ENCODE results near the gene ANKRD28.

The ANKRD28 gene

GRCh38 chr3:15654127-15654526 is 143.7 kb downstream of the ANKRD28 start:
- Histone ChIP-seq H3K4me1 (ENCODE audit: low read depth, poor library complexity, severe bottlenecking) (peaks cover 10% of the 10 kb centered on the region), H2AFZ (ENCODE audit: low read depth) (no peak overlapping the region), H3K27ac (no peak overlapping the region), H3K27me3 (ENCODE audit: insufficient read depth, low read depth) (no peaks in the 10 kb centered on the region), H4K20me1 (ENCODE audit: insufficient read depth) (no peaks in the 10 kb centered on the region), H3K4me3 (IDR thresholded peaks at IDR 0.05; ENCODE audit: insufficient read depth, low read depth, low read length) (no peak overlapping the region), H3K4me2 (no peak overlapping the region), H3K36me3 (ENCODE audit: insufficient read depth) (no peaks in the 10 kb centered on the region), H3K9ac (no peak overlapping the region), H3K79me2 (ENCODE audit: insufficient read depth, low read depth) (no peaks in the 10 kb centered on the region)
- TF ChIP-seq CTCF (conservative IDR thresholded peaks at IDR 0.05; ENCODE audit: low read depth, low read length): no peak

- no peak overlapping the region for H2AFZ ChIP-seq (ENCODE audit: low read depth)
- no peaks in the 10 kb centered on the region for H3K27me3 ChIP-seq (ENCODE audit: insufficient read depth, low read depth)
- no peaks in the 10 kb centered on the region for H3K36me3 ChIP-seq (ENCODE audit: insufficient read depth)
- no peak overlapping the region for H3K27ac ChIP-seq
- no peak overlapping the region for H3K4me3 ChIP-seq (IDR thresholded peaks at IDR 0.05; ENCODE audit: insufficient read depth, low read depth, low read length)
- peaks cover 19% of the 10 kb centered on the region for H3K4me1 ChIP-seq (ENCODE audit: low read depth, poor library complexity, severe bottlenecking)
- no peak for TF ChIP-seq CTCF (conservative IDR thresholded peaks at IDR 0.05; ENCODE audit: low read depth, low read length)
- no peak overlapping the region for H3K4me2 ChIP-seq
- no peak overlapping the region for H3K9ac ChIP-seq
- no peaks in the 10 kb centered on the region for H4K20me1 ChIP-seq (ENCODE audit: insufficient read depth)
- H3K79me2 ChIP-seq (ENCODE audit: insufficient read depth, low read depth): no peaks in the 10 kb centered on the region
Observed at GRCh38 chr3:15653321-15653720, 144.5 kb downstream of the ANKRD28 start.

- H3K4me3 ChIP-seq (IDR thresholded peaks at IDR 0.05; ENCODE audit: insufficient read depth, low read depth, low read length): no peak overlapping the region
- TF ChIP-seq CTCF (conservative IDR thresholded peaks at IDR 0.05; ENCODE audit: low read depth, low read length): no peak
- no peak overlapping the region for H3K4me2 ChIP-seq
- no peak overlapping the region for H3K27ac ChIP-seq
- no peaks in the 10 kb centered on the region for H3K36me3 ChIP-seq (ENCODE audit: insufficient read depth)
- no peaks in the 10 kb centered on the region for H3K79me2 ChIP-seq (ENCODE audit: insufficient read depth, low read depth)
- no peaks in the 10 kb centered on the region for H3K27me3 ChIP-seq (ENCODE audit: insufficient read depth, low read depth)
- H3K9ac ChIP-seq: no peak overlapping the region
- peaks cover 38% of the 10 kb centered on the region for H3K4me1 ChIP-seq (ENCODE audit: low read depth, poor library complexity, severe bottlenecking)
- H2AFZ ChIP-seq (ENCODE audit: low read depth): no peak overlapping the region
- H4K20me1 ChIP-seq (ENCODE audit: insufficient read depth): no peaks in the 10 kb centered on the region
Observed at GRCh38 chr3:15651396-15651795, 146.4 kb downstream of the ANKRD28 start.

GRCh38 chr3:15649858-15650257 is 147.9 kb downstream of the ANKRD28 start:
- Histone ChIP-seq H2AFZ (ENCODE audit: low read depth) (no peak overlapping the region), H3K27me3 (ENCODE audit: insufficient read depth, low read depth) (no peaks in the 10 kb centered on the region), H3K9ac (no peak overlapping the region), H3K4me3 (IDR thresholded peaks at IDR 0.05; ENCODE audit: insufficient read depth, low read depth, low read length) (no peak overlapping the region), H3K4me1 (ENCODE audit: low read depth, poor library complexity, severe bottlenecking) (peaks cover 48% of the 10 kb centered on the region), H3K36me3 (ENCODE audit: insufficient read depth) (no peaks in the 10 kb centered on the region), H3K79me2 (ENCODE audit: insufficient read depth, low read depth) (no peaks in the 10 kb centered on the region), H3K4me2 (no peak overlapping the region), H3K27ac (no peak overlapping the region), H4K20me1 (ENCODE audit: insufficient read depth) (no peaks in the 10 kb centered on the region)
- TF ChIP-seq CTCF (conservative IDR thresholded peaks at IDR 0.05; ENCODE audit: low read depth, low read length): no peak
